Measurements from ENCODE around the gene INHBB.
A peak's percentile ranks its signal among the peaks of the same experiment; 100 is the strongest.

The INHBB gene

GRCh38 chr2:120343433-120344105 lies 2.4 kb upstream of the INHBB start:
- peak in 5 of 6 experiments; percentile 10 to 48 (median 34) for DNase-seq

DNA sequence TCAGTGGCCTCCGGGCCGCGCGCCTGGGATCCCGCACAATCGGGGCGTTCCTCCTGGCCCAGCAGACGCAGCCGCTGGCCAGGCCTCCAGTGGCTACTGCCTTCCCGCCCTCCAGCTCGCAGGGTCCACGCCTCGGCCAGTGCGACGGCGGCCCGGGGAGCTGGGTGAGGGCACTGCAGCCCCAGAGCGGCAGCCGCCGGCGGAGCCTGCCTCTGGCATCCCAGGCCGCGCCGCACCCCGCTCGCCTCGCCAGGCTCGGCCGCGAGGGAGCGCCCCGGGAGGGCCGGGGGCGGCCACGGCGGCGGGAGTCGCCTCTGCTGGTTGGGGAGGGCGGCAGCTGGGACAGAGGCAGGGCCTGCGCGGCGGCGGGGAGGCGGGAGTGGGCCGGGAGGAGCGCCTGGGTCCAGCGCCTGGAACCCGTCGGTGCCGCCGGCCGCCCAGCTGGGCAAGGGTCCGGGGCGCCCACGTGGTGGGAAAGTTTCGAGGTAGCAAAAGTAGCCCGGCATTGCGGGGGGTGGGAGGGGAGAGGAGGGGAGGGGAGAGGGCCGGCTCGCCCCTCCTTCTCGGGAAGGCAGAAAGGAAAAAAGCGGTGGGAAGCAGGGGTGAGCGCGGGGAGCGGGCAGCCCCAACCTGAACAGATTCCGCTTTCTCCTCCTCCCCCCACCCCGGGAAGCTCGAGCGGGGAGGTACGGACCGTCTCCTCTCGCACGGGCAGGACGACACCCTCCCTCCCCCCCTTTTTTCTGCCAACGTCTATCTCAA lies 1.5 kb upstream of the INHBB start:
- no peak for DNase-seq

DNA sequence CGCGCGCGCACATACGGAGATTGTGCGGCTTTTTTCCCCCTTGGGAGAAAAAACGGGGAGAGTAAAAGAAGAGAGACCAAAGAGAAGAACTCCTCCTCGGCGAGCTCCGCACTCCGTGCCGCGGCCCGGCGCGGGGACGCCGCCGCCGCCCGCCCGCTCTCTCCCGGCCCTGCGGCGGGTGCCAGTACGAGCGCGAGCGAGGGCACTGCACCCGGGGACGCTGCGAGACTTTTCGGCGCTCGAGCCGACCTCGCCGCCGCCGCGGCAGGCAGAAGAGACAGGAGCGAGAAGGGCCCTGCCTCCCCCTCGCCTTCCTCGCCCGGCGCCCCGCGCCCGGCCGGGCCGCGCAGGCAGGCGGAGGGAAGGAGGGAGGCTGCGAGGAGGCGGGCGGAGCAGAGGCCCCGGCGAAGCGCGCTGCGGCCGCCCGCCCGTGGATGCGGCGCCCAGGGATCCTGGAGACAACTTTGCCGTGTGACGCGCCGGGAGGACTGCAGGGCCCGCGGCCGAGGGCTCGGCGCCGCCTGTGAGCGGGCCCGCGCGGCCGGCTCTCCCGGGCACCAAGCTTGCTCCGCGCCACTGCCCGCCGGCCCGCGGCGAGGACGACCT lies 857 bp upstream of the INHBB start:
- peak in 2 of 6 experiments; percentile 20 to 27 for DNase-seq

DNA sequence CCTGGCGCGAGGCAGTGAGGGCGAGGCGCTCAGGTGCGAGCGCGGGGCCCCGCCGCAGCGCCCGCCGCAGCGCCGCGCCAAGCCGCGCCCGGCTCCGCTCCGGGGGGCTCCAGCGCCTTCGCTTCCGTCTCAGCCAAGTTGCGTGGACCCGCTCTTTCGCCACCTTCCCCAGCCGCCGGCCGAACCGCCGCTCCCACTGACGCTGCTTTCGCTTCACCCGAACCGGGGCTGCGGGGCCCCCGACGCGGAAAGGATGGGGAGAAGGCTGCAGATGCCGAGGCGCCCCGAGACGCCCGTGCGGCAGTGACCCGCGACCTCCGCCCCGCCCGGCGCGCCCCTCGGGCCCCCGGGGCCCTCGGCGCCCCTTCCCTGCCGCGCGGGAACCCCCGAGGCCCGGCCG lies 328 bp upstream of the INHBB start:
- peak in 1 of 6 experiments; percentile 14 for DNase-seq

GRCh38 chr2:120346667-120347358 lies 877 bp downstream of the INHBB start:
- peak in 1 of 6 experiments; percentile 23 for DNase-seq

- DNase-seq, result peak in 1 of 6 experiments; percentile 23
These were observed 1.6 kb downstream of the INHBB start for GRCh38 chr2:120347396-120348060.

DNA sequence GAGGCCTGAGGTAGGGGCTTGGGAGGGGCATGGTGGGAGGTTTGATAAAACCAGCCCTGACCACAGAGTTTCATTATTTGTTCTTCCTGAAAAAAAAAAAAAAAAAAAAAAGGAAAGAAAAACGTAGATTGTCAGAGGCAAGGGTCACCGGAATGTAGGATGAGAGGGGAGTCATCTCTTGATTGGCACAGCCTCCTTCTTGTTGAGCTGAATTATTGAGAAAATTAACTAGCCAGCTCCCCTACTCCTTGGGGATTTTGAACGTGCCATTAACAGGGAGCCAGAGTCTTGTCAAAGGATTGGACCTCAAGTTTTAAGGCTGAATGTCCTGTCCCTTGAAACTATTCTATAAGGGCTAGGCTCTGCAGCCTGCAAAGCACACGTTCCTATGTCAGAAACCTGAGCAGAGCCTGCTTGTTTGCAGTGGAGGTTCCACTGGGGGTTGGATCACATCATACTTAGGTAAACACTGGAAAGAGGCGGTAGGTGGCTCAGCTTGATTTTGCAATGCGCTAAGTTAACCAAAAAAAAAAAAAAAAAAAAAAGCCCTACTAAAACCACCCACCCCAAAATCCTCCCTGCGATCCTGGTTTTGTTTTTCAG lies 2.3 kb downstream of the INHBB start:
- no peak for DNase-seq

- DNase-seq, result no peak
These were observed 3.0 kb downstream of the INHBB start for GRCh38 chr2:120348737-120349439.

GRCh38 chr2:120349440-120349921 lies 3.5 kb downstream of the INHBB start:
- DNase-seq, result no peak

DNA sequence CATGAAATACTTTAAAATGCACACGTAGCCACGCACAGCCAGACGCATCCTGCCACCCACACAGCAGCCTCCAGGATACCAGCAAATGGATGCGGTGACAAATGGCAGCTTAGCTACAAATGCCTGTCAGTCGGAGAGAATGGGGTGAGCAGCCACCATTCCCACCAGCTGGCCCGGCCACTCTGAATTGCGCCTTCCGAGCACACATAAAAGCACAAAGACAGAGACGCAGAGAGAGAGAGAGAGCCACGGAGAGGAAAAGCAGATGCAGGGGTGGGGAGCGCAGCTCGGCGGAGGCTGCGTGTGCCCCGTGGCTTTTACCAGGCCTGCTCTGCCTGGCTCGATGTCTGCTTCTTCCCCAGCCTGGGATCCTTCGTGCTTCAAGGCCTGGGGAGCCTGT lies 4.1 kb downstream of the INHBB start:
- DNase-seq, result no peak

- no peak for DNase-seq
These were observed 4.9 kb downstream of the INHBB start for GRCh38 chr2:120350801-120351320.

- no peak for DNase-seq
These were observed 7.0 kb downstream of the INHBB start for GRCh38 chr2:120352696-120353590.

DNA sequence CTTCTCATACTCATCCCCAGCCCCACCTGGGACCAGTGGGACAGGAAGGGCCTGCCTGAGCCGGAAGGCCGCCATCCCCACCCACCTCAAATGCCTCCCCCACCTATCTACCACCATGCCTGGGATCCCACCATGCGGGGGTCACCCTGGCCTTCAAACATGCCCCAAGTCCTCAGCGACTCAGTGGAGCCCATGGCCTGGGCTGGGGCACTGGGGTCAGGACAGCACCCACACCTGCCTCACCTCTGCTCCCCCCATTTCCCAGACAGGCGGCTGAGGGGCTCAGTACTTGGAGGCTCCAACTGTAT lies 7.6 kb downstream of the INHBB start:
- no peak for DNase-seq

GRCh38 chr2:120353931-120354330 lies 8.0 kb downstream of the INHBB start:
- no peak for DNase-seq

GRCh38 chr2:120354467-120354866 lies 8.5 kb downstream of the INHBB start:
- DNase-seq, result no peak

GRCh38 chr2:120354935-120355779 lies 9.2 kb downstream of the INHBB start:
- DNase-seq, result no peak

GRCh38 chr2:120355780-120356266 lies 9.9 kb downstream of the INHBB start:
- no peak for DNase-seq

- no peak for DNase-seq
These were observed 11.8 kb downstream of the INHBB start for GRCh38 chr2:120357768-120358167.
